ENCODE results near the gene CASTOR1. TPM values are rescaled to one million over a fixed set of nuclear protein-coding genes. Genes with fewer than 3 reads are reported as not detected.
A peak's percentile ranks its signal among the peaks of the same experiment; 100 is the strongest.

CASTOR1 gene
- total RNA-seq, 1 experiment from 2014 or later = 16.0 TPM

DNA sequence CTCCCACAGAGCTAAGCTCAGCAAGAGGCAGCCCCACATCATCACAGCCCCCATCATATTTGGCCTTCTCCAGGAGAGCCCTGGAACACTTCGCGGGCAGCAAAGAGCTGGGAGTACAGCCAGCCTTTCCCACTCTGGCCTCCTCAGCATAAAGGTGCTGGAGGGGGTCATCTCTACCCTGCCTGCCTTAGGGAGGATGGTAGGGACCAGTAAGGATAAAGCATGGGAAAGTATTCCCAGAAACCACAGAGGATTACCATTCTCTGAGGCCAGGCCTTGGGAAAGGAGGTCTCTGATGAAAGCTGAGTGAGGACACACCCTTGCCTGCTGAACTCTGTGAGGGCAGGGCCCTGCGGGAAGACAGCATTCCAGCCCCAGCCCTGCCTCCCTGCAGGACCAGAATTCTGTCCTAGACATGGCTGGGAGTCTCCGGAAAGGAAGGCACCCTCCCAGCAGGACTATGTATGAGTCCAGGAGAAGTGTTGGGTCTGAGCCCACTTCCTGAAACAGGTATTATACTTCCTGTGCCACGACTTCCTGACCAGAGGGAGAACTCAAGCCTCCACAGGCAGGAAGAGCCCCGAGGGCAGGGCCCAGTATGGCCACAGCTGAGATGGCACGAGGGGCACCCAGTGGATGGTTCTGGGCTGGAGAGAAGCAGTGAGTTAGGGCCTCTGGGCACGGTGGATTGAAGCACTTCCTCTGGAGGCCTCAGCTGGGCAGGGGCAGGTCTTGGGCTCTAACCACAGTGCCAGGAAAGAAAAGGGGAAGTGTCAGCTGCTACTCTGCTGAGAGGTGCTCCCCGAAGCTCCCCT is 12.9 kb upstream of the CASTOR1 start:
- no peaks in the 10 kb centered on the region for H3K27me3 Mint-ChIP-seq (ENCODE audit: low read depth)
- TF ChIP-seq, protein P1, sequence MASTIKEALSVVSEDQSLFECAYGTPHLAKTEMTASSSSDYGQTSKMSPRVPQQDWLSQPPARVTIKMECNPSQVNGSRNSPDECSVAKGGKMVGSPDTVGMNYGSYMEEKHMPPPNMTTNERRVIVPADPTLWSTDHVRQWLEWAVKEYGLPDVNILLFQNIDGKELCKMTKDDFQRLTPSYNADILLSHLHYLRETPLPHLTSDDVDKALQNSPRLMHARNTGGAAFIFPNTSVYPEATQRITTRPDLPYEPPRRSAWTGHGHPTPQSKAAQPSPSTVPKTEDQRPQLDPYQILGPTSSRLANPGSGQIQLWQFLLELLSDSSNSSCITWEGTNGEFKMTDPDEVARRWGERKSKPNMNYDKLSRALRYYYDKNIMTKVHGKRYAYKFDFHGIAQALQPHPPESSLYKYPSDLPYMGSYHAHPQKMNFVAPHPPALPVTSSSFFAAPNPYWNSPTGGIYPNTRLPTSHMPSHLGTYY (CRISPR knock-in tag; IDR thresholded peaks at IDR 0.05) = no peak
- TF ChIP-seq, protein P2, sequence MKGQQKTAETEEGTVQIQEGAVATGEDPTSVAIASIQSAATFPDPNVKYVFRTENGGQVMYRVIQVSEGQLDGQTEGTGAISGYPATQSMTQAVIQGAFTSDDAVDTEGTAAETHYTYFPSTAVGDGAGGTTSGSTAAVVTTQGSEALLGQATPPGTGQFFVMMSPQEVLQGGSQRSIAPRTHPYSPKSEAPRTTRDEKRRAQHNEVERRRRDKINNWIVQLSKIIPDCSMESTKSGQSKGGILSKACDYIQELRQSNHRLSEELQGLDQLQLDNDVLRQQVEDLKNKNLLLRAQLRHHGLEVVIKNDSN (CRISPR knock-in tag; IDR thresholded peaks at IDR 0.05) = no peak
- ChIA-PET CTCF (interaction anchor here (0.5 to 7.9 kb wide), 7 partner anchors 13 to 932 kb away, joined by 3 to 57 read pairs (median 4); partner anchors contain the start of genes CASTOR1 and RNF215), POLR2A (no interaction called here)
- H3K9me3 Mint-ChIP-seq = no peaks in the 10 kb centered on the region
- H3K27ac Mint-ChIP-seq = peak overlapping the region; percentile 58; the same call in 1 of the 2 replicates
- H3K4me3 Mint-ChIP-seq = no peak overlapping the region
- H3K4me1 Mint-ChIP-seq = no peaks in the 10 kb centered on the region
- DNase-seq (ENCODE audit: low spot score) = no peak
- no peaks in the 10 kb centered on the region; the same call in 1 of the 2 replicates for H3K36me3 Mint-ChIP-seq
- ATAC-seq = no peak

DNA sequence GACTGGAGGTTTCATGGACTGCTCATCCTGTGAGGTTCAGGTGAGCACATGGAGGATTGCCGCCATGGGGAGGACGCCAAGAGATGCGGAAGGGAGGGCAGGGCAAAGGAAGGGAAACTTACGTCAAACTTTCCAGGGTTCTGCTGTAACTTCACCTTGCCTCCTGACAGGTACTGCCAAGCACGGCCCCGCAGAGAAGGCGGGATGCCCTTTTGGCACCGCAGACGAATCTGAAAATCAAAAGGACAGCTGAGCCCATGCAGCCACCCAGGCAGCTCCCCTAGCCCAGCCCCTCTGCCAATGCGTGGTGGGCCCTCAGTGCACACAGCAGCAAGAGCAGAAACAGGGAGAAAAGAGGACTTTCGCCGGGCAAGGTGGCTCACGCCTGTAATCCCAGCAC is 10.0 kb upstream of the CASTOR1 start:
- Mint-ChIP-seq H3K27ac (no peak overlapping the region), H3K27me3 (ENCODE audit: low read depth) (no peaks in the 10 kb centered on the region), H3K4me3 (no peak overlapping the region), H3K9me3 (no peaks in the 10 kb centered on the region), H3K4me1 (no peaks in the 10 kb centered on the region), H3K36me3 (no peaks in the 10 kb centered on the region; the same call in 1 of the 2 replicates)
- no peak for DNase-seq (ENCODE audit: low spot score)
- CTCF ChIA-PET = interaction anchor here (1.3 to 7.9 kb wide), 2 partner anchors 10 to 58 kb away, joined by 3 to 57 read pairs; partner anchors contain the start of genes CASTOR1, CCDC157 and SF3A1
- ATAC-seq = no peak
- no peak for TF ChIP-seq SP1 (CRISPR knock-in tag; conservative IDR thresholded peaks at IDR 0.05)
- POLR2A ChIA-PET = interaction anchor here (0.8 kb wide), 1 partner anchor 9 kb away, joined by 4 read pairs; the partner anchor contains the start of gene CASTOR1

DNA sequence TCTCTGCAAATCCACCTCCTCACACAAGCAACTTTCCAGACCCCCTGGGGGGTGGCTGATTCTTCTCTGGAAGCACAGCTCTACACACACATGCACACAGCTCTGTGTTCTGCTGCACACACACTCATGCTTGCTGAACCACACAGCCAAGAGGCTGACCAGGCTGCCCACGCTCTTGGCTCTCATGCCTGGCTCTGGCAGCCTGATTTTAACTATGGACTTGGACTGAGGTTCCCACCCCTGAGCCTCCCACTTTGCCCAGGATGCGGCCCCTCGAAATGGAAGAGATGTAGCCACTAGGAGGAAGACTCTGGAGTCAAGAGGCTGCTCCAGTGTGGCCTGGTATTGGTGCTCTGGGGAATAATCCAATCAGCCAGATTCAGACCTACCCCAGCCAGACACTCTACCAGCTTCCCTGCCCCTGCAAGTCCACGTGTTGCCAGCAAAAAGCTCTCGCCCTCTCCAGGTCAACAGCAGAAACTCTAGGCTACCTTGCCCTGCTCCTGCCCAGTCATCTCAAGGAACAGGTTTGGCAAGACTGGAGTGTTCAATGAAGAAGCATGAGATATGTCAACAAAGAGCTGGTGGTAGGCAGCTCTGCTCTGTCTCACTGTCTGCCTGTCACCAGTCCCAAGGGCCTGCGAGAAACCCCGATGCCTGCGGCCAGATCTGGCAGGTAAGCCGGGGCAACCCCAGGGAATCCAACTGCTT is 8.8 kb upstream of the CASTOR1 start:
- no peak for DNase-seq (ENCODE audit: low spot score)
- H3K27me3 Mint-ChIP-seq (ENCODE audit: low read depth) = no peaks in the 10 kb centered on the region
- no peak overlapping the region for H3K27ac Mint-ChIP-seq
- H3K4me3 Mint-ChIP-seq = no peak overlapping the region
- no peaks in the 10 kb centered on the region for H3K4me1 Mint-ChIP-seq
- no peaks in the 10 kb centered on the region; the same call in 1 of the 2 replicates for H3K36me3 Mint-ChIP-seq
- H3K9me3 Mint-ChIP-seq = no peaks in the 10 kb centered on the region
- ATAC-seq = no peak
- ChIA-PET POLR2A (interaction anchor here (0.8 kb wide), 1 partner anchor 8 kb away, joined by 4 read pairs; the partner anchor contains the start of gene CASTOR1), CTCF (interaction anchor here (1.1 to 7.9 kb wide), 3 partner anchors 9 to 35 kb away, joined by 3 to 57 read pairs (median 7); partner anchors contain the start of genes CASTOR1 and TBC1D10A)
- TF ChIP-seq, protein P3, sequence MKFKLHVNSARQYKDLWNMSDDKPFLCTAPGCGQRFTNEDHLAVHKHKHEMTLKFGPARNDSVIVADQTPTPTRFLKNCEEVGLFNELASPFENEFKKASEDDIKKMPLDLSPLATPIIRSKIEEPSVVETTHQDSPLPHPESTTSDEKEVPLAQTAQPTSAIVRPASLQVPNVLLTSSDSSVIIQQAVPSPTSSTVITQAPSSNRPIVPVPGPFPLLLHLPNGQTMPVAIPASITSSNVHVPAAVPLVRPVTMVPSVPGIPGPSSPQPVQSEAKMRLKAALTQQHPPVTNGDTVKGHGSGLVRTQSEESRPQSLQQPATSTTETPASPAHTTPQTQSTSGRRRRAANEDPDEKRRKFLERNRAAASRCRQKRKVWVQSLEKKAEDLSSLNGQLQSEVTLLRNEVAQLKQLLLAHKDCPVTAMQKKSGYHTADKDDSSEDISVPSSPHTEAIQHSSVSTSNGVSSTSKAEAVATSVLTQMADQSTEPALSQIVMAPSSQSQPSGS (CRISPR knock-in tag; IDR thresholded peaks at IDR 0.05; ENCODE audit: borderline replicate concordance, low read depth) = no peak
- no peak for TF ChIP-seq ZNF263 (CRISPR knock-in tag; IDR thresholded peaks at IDR 0.05; ENCODE audit: low read depth)
- no peak for TF ChIP-seq IRF2 (CRISPR knock-in tag; IDR thresholded peaks at IDR 0.05; ENCODE audit: borderline replicate concordance, low read depth)
- TF ChIP-seq, protein P4, sequence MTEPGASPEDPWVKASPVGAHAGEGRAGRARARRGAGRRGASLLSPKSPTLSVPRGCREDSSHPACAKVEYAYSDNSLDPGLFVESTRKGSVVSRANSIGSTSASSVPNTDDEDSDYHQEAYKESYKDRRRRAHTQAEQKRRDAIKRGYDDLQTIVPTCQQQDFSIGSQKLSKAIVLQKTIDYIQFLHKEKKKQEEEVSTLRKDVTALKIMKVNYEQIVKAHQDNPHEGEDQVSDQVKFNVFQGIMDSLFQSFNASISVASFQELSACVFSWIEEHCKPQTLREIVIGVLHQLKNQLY (CRISPR knock-in tag; IDR thresholded peaks at IDR 0.05) = no peak
- TF ChIP-seq, protein P5, sequence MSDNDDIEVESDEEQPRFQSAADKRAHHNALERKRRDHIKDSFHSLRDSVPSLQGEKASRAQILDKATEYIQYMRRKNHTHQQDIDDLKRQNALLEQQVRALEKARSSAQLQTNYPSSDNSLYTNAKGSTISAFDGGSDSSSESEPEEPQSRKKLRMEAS (CRISPR knock-in tag; IDR thresholded peaks at IDR 0.05) = no peak
- TF ChIP-seq CBFB (CRISPR knock-in tag; IDR thresholded peaks at IDR 0.05; ENCODE audit: low read depth) = no peak
- TF ChIP-seq, protein P6, sequence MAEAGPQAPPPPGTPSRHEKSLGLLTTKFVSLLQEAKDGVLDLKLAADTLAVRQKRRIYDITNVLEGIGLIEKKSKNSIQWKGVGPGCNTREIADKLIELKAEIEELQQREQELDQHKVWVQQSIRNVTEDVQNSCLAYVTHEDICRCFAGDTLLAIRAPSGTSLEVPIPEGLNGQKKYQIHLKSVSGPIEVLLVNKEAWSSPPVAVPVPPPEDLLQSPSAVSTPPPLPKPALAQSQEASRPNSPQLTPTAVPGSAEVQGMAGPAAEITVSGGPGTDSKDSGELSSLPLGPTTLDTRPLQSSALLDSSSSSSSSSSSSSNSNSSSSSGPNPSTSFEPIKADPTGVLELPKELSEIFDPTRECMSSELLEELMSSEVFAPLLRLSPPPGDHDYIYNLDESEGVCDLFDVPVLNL (CRISPR knock-in tag; IDR thresholded peaks at IDR 0.05; ENCODE audit: borderline replicate concordance, low read depth) = no peak
- TF ChIP-seq, protein P7, sequence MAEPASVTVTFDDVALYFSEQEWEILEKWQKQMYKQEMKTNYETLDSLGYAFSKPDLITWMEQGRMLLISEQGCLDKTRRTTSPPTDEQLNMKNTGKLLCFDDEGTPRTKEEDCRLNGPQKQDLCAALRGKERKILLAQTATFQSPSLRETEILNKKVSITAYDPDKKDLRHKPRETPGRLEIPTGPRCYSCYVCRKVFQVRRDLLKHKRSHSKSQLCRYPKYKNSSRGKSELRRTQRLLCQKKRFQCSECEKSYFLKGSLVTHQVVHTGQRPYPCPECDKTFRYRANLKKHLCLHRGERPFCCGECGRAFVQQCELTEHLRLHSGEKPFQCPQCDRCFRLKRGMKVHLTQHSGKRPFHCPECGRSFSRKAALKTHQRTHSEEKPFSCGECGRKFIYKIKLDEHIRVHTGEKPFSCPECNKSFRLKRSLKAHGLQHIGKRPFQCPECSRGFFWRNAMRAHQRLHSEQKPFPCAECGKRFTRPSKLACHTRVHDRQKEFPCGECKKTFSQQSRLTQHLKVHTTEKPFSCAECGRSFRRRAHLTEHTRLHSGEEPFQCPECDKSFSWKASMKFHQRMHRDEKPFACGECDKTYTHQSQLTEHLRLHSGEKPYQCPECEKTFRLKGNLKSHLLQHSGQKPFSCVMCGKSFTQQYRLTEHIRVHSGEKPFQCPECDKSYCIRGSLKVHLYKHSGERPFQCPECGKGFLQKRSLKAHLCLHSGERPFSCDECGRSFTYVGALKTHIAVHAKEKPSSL (CRISPR knock-in tag; conservative IDR thresholded peaks at IDR 0.05) = no peak
- TF ChIP-seq, protein P8, sequence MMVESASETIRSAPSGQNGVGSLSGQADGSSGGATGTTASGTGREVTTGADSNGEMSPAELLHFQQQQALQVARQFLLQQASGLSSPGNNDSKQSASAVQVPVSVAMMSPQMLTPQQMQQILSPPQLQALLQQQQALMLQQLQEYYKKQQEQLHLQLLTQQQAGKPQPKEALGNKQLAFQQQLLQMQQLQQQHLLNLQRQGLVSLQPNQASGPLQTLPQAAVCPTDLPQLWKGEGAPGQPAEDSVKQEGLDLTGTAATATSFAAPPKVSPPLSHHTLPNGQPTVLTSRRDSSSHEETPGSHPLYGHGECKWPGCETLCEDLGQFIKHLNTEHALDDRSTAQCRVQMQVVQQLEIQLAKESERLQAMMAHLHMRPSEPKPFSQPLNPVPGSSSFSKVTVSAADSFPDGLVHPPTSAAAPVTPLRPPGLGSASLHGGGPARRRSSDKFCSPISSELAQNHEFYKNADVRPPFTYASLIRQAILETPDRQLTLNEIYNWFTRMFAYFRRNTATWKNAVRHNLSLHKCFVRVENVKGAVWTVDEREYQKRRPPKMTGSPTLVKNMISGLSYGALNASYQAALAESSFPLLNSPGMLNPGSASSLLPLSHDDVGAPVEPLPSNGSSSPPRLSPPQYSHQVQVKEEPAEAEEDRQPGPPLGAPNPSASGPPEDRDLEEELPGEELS (CRISPR knock-in tag; IDR thresholded peaks at IDR 0.05) = no peak
- no peak for TF ChIP-seq NFATC4 (CRISPR knock-in tag; IDR thresholded peaks at IDR 0.05)
- no peak for TF ChIP-seq NFYB (CRISPR knock-in tag; conservative IDR thresholded peaks at IDR 0.05; ENCODE audit: low read depth)
